GM12801 (cell line): ENCODE data around the gene IMMT.

ENCODE experiments used
- TF ChIP-seq, protein P1 (sequence below): IDR thresholded peaks from one replicate; pipeline ENCODE4 v1.5.1; 2011; ENCODE audit warnings: control low read depth; ENCODE audit not compliant: insufficient read length; ENCODE audit errors: extremely low read depth

The IMMT gene

GRCh38 chr2:86172610-86173009, 22.7 kb downstream of the IMMT start:
- TF ChIP-seq, protein P1, sequence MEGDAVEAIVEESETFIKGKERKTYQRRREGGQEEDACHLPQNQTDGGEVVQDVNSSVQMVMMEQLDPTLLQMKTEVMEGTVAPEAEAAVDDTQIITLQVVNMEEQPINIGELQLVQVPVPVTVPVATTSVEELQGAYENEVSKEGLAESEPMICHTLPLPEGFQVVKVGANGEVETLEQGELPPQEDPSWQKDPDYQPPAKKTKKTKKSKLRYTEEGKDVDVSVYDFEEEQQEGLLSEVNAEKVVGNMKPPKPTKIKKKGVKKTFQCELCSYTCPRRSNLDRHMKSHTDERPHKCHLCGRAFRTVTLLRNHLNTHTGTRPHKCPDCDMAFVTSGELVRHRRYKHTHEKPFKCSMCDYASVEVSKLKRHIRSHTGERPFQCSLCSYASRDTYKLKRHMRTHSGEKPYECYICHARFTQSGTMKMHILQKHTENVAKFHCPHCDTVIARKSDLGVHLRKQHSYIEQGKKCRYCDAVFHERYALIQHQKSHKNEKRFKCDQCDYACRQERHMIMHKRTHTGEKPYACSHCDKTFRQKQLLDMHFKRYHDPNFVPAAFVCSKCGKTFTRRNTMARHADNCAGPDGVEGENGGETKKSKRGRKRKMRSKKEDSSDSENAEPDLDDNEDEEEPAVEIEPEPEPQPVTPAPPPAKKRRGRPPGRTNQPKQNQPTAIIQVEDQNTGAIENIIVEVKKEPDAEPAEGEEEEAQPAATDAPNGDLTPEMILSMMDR: no peak

- TF ChIP-seq, protein P1: no peak
Measured at GRCh38 chr2:86171295-86171694, 24.0 kb downstream of the IMMT start.

- TF ChIP-seq, protein P1: no peak
Measured at GRCh38 chr2:86170449-86170848, 24.8 kb downstream of the IMMT start.

DNA sequence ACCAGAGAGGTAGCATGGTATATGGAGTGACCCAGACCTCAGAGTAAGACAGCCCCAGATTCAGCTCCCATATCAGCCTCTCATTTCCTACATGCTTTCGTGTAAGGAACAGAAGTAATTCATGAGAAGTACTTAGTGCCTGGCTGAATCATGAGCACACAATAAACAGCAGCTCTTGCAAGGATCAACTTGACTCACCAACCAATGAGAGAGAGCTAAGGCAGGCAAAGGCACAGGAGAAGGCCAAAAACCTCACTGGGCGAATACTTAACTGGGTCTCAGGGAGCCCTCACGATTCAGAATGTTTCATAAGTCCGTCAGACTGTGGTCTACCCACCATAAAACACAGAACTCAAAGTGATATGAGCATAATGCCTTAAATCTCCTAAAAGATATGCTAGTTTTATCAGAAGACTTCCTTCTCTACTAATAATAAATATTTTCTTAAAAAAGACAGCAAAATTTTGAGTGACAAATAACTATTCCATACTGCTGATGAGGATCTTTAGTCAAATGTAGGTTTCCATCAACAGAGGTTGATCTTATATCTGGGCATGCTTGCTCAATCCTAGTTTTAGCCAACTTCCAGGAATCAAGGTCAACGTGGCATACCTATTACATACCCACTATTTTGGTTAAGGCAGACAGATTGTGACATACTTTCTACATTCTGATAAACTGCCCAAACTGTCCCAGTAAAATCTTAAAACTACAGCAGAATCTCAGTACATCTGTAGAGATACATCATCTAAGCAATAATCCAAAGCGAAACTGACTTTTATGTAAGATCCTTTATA, 34.9 kb downstream of the IMMT start:
- TF ChIP-seq, protein P1: no peak

DNA sequence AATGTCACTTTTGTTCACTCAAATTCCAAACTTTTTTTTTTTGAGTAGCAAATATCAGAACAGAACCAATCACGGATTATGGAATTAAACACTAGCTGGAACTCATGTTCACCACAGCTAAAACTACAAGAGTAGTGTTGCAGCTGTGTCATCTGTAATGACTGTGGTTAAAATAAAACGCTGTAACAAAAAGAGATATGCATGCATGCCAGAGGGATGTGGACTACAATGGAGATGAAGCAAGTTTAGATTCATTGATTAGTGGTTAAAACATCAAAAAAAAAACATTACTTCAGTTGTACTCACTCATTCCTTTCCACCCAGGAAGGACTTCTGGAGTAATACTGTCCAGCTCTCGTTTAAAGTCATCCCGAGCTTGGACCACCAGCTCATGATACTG, 37.0 kb downstream of the IMMT start:
- TF ChIP-seq, protein P1: no peak

DNA sequence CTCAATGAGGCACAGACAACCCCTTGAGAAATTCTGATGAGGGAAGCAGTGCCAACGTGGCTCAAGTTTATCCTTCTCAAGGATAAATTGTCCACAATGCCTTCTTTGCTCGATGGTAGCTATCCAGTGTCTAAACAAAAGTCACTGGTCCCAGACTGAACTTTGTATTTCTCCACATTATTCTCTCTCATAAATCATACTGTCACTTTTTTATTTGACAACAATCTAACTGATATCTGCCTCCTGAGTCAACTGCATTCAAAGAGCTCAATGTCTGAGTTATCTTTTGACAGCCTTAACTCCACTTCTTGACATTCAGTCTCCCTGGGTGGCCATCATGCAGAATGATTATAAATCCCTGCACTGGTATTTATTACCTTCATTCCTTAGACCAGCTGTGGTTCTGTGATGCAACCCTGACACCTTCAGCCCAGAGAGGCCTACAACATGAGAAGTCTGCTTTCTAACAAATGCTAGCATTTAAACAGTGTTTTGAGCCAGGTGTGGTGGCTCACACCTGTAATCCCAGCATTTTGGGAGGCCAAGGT, 38.2 kb downstream of the IMMT start:
- TF ChIP-seq, protein P1: no peak

GRCh38 chr2:86150502-86150901, 44.8 kb downstream of the IMMT start:
- TF ChIP-seq, protein P1: no peak
